Dermis blood vessel endothelial cell (primary cell): Measurements from ENCODE around the gene VPS36. TPM values are rescaled to one million over a fixed set of nuclear protein-coding genes. Genes with fewer than 3 reads are reported as not detected.
"Not testable (repeated sequence)": the region's sequence is repeated elsewhere in the genome, so short reads cannot be mapped to it uniquely, and the experiment has no call there.

Source experiments
- DNase-seq: peaks from one replicate; pipeline ENCODE4 v3.0.0; 2010
- total RNA-seq: library from RNA; depleted of rRNA; stranded (reverse); fragments of >200 nt; gene quantifications from 2 replicates; pipeline ENCODE4 v1.2.3, GENCODE V29; 2014

VPS36 gene
- 22.5 and 29.5 TPM in 2 replicates for total RNA-seq

- DNase-seq, result peak; percentile 97
These were observed at the start of gene VPS36 for GRCh38 chr13:52450012-52450792. VPS36 (minus strand) TSS chr13:52450634; CDS start chr13:52450594, 40 bp downstream.

GRCh38 chr13:52497979-52498378, 47.5 kb upstream of the VPS36 start:
- DNase-seq, result not testable (repeated sequence)

GRCh38 chr13:52494241-52494640, 43.8 kb upstream of the VPS36 start:
- DNase-seq, result not testable (repeated sequence)

GRCh38 chr13:52491015-52491414, 40.6 kb upstream of the VPS36 start:
- not testable (repeated sequence) for DNase-seq

GRCh38 chr13:52488763-52489162, 38.3 kb upstream of the VPS36 start:
- not testable (repeated sequence) for DNase-seq

GRCh38 chr13:52487078-52487477, 36.6 kb upstream of the VPS36 start:
- DNase-seq, result not testable (repeated sequence)

- not testable (repeated sequence) for DNase-seq
These were observed 30.4 kb upstream of the VPS36 start for GRCh38 chr13:52480677-52481428.

GRCh38 chr13:52468487-52468886, 18.1 kb upstream of the VPS36 start:
- DNase-seq, result not testable (repeated sequence)

GRCh38 chr13:52463526-52463925, 13.1 kb upstream of the VPS36 start:
- no peak for DNase-seq

- no peak for DNase-seq
These were observed 10.8 kb upstream of the VPS36 start for GRCh38 chr13:52461265-52461664.

- peak; percentile 63 for DNase-seq
These were observed 9.2 kb upstream of the VPS36 start for GRCh38 chr13:52459668-52460067.

- DNase-seq, result peak; percentile 82
These were observed 5.2 kb upstream of the VPS36 start for GRCh38 chr13:52455677-52456041.

- DNase-seq, result peak; percentile 98
These were observed 4.6 kb upstream of the VPS36 start, which contains the start of gene CKAP2 for GRCh38 chr13:52454820-52455676. CKAP2 (plus strand) TSS chr13:52455478; CDS start chr13:52455557, 79 bp downstream.

GRCh38 chr13:52454459-52454819, 4.0 kb upstream of the VPS36 start:
- peak; percentile 34 for DNase-seq

- DNase-seq, result no peak
These were observed 2.0 kb upstream of the VPS36 start for GRCh38 chr13:52452470-52452869.

GRCh38 chr13:52451135-52451804, 836 bp upstream of the VPS36 start:
- DNase-seq, result no peak

- DNase-seq, result no peak
These were observed 321 bp upstream of the VPS36 start for GRCh38 chr13:52450793-52451116.

GRCh38 chr13:52449331-52450011, 963 bp downstream of the VPS36 start:
- DNase-seq, result peak; percentile 41

GRCh38 chr13:52447815-52448552, 2.5 kb downstream of the VPS36 start:
- peak; percentile 34 for DNase-seq

- DNase-seq, result no peak
These were observed 3.1 kb downstream of the VPS36 start for GRCh38 chr13:52447354-52447753.

GRCh38 chr13:52446265-52446664, 4.2 kb downstream of the VPS36 start:
- DNase-seq, result no peak
